Measurements from ENCODE around the gene CHAF1B. TPM values are rescaled to one million over a fixed set of nuclear protein-coding genes. Genes with fewer than 3 reads are reported as not detected.

The CHAF1B gene
- total RNA-seq, 4 donors from 2014 or later, result 0.98 to 1.5 (median 1.1) TPM

DNA sequence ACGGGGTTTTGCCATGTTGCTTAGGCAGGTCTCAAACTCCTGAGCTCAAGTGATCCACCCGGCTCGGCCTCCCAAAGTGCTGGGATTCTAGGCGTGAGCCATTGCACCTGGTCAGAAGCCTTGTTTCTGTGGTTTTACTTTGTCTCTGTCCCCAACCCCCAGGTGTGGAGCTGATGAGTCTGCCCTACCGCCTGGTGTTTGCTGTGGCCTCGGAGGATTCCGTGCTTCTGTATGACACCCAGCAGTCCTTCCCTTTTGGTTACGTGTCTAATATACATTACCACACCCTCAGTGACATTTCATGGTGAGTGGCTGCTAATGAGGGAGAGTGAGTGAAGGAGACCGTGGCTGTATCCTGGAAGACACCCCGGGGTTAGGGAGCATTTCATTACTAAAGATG is 26.1 kb downstream of the CHAF1B start:
- TF ChIP-seq, protein P1, sequence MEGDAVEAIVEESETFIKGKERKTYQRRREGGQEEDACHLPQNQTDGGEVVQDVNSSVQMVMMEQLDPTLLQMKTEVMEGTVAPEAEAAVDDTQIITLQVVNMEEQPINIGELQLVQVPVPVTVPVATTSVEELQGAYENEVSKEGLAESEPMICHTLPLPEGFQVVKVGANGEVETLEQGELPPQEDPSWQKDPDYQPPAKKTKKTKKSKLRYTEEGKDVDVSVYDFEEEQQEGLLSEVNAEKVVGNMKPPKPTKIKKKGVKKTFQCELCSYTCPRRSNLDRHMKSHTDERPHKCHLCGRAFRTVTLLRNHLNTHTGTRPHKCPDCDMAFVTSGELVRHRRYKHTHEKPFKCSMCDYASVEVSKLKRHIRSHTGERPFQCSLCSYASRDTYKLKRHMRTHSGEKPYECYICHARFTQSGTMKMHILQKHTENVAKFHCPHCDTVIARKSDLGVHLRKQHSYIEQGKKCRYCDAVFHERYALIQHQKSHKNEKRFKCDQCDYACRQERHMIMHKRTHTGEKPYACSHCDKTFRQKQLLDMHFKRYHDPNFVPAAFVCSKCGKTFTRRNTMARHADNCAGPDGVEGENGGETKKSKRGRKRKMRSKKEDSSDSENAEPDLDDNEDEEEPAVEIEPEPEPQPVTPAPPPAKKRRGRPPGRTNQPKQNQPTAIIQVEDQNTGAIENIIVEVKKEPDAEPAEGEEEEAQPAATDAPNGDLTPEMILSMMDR (IDR thresholded peaks at IDR 0.05; ENCODE audit: low read depth), result no peak

DNA sequence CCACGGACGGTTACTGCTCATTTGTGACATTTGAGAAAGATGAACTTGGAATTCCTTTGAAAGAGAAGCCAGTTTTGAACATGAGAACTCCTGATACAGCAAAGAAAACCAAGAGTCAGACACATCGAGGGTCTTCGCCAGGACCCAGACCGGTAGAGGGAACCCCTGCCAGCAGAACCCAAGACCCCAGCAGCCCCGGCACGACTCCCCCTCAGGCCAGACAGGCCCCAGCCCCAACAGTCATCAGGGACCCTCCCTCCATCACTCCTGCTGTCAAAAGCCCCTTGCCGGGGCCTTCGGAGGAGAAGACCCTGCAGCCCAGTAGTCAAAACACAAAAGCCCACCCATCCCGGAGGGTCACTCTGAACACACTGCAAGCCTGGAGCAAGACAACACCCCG is 27.7 kb downstream of the CHAF1B start:
- TF ChIP-seq, protein P1 (IDR thresholded peaks at IDR 0.05; ENCODE audit: low read depth), result no peak

DNA sequence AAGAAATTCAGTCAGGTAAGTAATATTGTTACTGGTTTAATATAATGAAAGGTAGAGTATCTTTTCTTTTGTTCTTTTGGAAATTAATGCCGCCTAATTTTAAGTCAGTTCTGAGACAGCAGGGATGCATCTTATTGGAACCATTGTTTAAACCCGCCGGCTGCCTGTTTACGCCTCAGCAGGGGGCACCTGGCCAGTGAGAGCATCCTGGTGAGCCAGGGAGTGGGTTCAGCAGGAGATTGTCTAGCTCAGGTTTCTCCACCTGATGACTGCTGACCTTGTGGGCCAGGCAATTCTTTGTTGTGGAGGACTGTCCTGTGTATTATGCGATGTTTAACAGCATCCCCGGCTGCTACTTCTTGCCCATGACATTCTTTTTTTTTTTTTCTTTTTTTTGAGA is 30.2 kb downstream of the CHAF1B start:
- TF ChIP-seq, protein P1 (IDR thresholded peaks at IDR 0.05; ENCODE audit: low read depth), result no peak

DNA sequence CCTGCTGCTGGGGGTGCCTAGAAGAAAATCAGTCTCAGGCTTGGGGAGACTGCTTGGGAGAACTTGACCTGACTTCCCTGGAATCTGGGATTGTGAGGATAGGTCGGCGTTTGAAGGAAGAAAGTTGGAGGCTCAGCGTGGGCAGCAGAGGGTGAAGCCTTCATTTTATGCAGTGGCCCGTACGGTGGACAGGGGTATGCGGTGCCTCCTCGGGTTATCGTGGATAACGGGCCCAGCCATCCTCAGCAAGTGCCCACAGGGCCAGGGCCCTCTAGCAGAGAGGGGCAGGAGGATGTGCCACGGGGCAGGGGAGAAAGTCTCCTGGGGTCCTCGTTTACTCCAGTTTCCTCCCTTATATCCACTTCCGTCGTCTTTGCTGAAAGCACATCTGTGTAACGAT is 34.0 kb downstream of the CHAF1B start:
- TF ChIP-seq, protein P1 (IDR thresholded peaks at IDR 0.05; ENCODE audit: low read depth), result no peak

DNA sequence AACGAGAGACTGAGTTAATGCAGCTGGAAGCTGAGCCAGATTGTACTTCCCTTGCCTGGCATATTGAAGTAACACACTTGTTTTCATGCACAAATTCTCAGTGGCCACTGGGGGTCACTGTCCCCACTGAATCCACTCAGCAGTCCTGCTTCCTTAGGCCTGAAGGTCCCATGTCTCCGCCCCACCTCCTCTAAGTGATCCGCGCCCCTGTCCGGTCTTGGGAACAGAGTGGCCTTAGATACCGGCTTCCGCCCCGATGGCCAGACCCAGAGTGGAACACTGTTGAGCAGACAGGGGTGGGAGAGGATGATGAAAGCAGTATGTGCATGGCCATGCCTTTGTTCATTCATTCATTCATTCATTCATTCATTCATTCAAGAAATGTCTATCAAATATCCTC is 34.8 kb downstream of the CHAF1B start:
- TF ChIP-seq, protein P1 (IDR thresholded peaks at IDR 0.05; ENCODE audit: low read depth), result no peak

DNA sequence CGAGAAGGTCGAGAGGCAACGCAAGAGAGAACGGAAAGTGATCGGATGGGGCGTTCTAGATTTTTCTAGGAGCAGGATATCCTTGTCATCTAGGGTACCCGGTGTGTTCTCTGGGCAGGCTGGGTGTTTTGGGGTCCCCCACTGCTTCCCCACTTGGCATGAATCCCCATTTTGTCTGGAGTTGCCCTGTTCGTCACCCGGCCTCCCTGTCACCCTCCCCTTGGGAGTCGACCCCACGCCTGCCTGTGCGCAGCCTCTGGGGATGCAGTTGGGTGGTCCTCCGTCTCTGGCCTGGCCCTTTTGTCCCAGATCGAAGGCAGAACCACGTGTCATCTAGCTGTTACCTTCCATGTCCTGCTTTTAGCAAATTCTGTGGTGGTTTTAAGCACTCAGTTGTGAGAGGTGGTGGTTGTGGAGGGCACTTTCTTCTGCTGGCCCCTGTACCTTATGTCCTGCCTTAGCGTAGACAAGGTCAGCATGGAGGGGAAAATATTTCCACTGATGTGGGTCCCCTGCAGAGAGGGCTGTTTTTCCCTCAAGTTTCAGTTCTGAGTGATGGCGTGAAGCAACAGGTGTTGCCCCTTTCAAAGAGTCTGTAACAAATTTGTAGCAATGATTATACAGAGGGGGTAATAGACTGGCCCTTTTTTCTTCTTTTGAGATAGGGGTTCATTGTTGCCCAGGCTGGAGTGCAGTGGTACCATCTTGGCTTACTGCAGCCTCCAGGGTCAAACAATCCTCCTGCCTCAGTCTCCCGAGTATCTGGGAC is 35.6 kb downstream of the CHAF1B start:
- TF ChIP-seq, protein P1 (IDR thresholded peaks at IDR 0.05; ENCODE audit: low read depth), result no peak

DNA sequence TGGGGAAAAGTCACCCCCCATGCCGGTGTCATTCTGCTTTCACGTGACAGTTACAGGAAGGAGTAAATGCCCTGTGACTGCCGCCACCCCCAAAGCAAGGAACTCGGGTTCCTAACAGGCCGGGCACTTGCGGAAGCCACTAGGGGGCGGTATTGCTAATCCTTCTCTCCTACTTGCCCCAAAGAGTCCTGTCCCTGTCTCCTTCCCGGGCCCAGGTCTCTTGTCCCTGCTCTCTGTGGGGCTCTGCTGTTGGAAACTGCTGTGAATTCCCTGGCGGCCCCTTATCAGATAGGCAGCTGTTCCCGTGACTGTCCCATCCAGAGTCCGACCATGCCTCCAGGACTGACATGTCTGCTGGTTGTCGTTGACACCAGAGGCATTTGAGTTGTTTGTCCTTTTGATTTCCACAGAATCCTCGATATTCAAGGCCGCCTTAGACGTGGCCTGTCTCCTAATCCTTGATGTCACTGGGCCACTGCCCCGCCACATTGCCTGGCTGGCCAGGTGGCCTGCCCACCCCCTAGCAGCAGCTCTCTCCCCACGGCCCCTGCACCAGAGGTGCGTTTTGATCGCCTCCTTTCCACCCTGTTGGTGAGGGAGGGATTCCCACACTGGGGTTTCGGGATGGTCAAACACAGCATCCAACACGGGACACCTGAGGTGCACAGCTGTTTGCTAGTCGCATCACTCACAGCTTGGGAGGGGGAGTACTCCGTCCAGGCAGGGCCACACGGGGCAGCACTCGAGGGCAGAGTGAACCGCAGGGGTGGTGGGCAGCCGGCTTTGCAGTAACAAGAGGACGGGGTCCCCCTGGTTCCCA is 37.3 kb downstream of the CHAF1B start:
- TF ChIP-seq, protein P1 (IDR thresholded peaks at IDR 0.05; ENCODE audit: low read depth), result no peak
